HG02763 (cell line): ENCODE results near the gene EEF1A2.
"Not testable (repeated sequence)": the region's sequence is repeated elsewhere in the genome, so short reads cannot be mapped to it uniquely, and the experiment has no call there.

Source experiments
- ATAC-seq: cut with Tn5 transposase; IDR thresholded peaks from one replicate; pipeline ENCODE4 v1.9.1; 2021; ENCODE audit warnings: mild to moderate bottlenecking, moderate library complexity; ENCODE audit not compliant: unreplicated experiment

The EEF1A2 gene

GRCh38 chr20:63521602-63522001 is 22.7 kb upstream of the EEF1A2 start:
- ATAC-seq: no peak

DNA sequence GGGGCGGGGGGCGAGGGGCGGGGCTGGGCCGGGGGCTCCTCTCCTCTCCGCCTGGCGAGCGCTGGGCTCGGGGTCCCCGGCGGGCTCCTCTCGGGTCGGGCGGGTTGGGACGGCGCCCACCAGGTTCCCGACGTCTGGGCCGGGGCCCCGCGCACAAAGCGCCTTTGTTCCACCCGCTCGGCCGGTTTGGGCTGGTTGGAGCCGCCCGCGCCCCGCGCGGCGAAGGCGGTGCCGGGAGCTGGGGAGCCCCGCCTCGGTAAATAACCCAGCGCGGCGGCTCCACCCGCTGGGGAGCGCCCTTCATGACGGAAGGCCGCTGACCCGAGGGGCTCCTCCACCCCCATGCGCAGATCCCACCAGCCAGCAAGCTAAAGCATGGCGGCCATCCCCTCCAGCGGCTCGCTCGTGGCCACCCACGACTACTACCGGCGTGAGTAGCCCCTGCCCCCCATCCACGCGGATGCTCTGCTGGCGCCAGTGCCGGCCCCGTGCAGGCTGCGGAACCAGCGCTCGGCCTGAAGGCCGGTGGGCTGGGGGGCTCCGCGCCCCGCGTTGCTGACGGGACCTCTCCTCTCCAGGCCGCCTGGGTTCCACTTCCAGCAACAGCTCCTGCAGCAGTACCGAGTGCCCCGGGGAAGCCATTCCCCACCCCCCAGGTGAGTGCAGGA is 22.2 kb upstream of the EEF1A2 start:
- peak; percentile 39 for ATAC-seq

- peak; percentile 74 for ATAC-seq
Measured at GRCh38 chr20:63520504-63520933, 21.6 kb upstream of the EEF1A2 start, which contains the start of gene PPDPF. TSS of gene PPDPF (plus strand) at chr20:63520765. CDS start at chr20:63521309, 544 bp downstream.

GRCh38 chr20:63519668-63520503 is 21.0 kb upstream of the EEF1A2 start:
- peak; percentile 43 for ATAC-seq

- no peak for ATAC-seq
Measured at GRCh38 chr20:63518946-63519667, 20.2 kb upstream of the EEF1A2 start.

DNA sequence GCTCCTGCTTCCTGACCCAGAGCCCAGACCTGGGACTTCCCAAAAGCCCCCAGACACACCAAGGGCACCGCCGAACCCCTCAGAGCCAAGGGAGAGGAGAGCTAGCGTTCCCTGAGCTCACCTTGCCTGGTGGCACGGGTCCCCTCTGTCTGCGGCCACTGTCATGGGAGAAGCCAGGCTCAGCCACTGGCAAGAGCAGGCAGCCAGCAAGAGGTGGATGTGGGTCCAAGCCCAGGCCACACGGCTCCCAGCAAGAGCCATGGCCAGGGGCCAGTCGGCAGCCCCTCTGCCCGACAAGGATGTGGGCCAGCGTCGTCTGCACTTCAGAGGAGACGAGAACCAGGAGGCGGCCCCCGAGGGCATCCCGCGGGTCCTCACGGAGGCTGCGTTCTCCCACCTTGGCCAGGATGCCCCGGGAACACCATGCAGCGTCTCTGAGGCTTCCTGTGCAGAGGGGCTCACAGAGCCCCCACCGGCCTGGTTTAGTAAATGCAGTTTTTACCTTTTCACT is 19.5 kb upstream of the EEF1A2 start:
- ATAC-seq: no peak

DNA sequence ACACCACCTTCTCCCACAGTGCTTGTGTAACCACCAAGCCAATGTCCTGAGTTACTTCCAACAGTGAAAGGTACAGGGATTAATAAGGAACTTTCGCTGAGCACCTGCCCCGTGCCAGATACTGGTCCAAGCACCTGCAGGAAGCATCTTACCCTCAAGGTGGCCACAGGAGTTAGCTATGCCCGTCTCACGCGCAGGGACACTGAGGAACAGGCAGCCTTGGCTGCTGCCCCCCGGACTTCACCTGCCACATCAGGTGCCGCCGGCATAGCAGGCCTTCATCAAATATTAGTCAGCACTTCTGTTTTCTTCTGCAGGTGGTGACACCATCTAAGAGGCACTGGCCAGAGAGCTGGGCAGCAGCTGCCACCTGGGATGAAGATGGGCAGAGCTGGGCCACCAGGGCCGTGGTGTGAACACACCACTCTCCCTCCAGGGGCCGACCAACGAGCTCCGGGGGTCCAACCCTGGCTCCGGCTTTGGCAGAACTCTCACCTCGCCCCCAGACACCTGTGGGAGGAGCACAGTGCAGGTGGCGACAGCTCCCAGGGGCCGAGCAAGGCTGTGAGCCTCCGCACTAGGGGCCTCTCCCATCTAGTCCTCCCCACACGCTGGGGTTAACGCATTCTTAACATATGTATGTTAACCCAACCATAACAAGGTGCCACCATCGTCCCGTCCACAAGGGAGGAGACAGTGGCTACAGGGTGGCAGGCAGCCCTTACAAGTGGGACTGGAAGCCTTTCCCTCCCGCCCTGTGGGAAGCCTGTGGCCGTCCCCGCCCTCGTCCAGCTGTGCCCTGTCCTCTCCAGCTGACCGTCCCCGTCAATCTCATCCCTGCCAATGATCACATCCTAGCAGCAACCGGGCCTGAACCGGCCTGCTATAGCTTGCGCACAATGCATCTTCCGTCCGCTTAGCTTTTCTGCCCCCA is 18.8 kb upstream of the EEF1A2 start:
- ATAC-seq: no peak

DNA sequence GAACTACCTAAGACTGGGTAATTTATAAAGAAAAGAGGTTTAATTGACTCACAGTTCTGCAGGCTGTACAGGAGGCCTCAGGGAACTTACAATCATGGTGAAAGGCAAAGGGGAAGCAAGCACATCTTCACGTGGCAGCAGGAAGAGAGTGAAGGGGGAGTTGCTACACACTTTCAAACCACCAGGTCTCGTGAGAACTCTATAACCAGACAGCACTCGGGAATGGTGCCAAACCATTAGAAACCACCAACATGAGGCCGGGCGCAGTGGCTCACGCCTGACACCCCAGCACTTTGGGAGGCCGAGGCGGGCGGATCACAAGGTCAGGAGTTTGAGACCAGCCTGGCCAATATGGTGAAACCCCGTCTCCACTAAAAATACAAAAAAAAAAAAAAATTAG is 15.6 kb upstream of the EEF1A2 start:
- ATAC-seq: not testable (repeated sequence)

DNA sequence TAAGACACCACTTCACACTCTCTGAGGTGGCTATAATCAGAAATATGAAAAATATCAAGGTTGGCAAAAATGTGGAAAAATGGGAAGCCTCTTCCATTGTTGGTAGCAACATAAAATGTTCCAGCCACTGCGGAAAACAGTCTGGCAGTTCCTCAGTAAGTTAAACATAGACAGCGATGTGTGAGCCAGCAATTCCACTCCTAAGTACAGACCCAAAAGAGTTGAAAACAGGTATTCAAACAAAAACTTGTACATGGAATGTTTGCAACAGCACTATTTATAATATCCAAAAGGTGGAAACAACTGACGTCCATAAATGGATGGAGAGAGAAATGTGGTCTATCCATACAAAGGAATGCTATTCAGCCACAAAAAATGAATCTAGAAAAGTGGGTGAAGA is 14.3 kb upstream of the EEF1A2 start:
- no peak for ATAC-seq

- no peak for ATAC-seq
Measured at GRCh38 chr20:63509088-63509564, 10.2 kb upstream of the EEF1A2 start.

- ATAC-seq: no peak
Measured at GRCh38 chr20:63508072-63508768, 9.3 kb upstream of the EEF1A2 start.

- no peak for ATAC-seq
Measured at GRCh38 chr20:63507083-63507743, 8.3 kb upstream of the EEF1A2 start.

- ATAC-seq: no peak
Measured at GRCh38 chr20:63505723-63506122, 6.8 kb upstream of the EEF1A2 start.

DNA sequence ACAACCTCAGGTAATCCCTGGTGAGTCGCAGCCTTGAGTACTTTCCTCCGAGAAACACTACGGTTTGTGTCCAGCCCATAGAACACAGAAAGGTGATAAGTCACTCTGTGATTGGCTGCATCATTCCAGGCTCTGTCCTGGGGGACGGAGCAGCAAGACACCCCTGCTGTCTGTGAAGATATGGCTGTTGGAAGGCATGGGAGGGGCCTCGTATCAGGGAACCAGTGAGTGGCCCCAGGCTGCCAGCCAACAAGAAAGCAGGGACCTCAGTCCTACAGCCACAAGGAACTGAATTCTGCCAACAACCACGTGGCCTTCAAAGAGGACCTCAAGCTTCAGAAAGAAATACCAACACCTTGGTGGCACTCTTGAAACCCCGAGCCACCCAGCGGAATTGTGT is 6.4 kb upstream of the EEF1A2 start:
- no peak for ATAC-seq

DNA sequence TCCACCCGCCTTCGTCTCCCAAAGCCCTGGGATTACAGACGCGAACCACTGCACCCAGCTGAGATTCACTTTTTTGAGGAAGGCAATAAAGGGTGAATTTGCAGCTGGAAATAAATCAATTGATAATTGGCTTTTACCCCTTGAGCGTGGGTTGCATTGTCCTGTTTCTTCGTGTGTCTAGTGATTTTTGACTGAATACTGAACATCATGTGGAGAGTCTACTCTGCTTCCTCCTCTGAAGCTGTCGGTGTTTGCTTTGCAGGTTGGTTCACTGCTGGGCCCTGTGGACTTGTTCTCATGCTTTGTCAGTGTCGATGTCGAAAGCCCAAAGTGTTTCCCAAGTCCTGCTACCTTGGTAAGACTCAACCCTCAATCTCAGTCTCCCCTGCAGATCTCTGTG is 5.8 kb upstream of the EEF1A2 start:
- ATAC-seq: no peak

- no peak for ATAC-seq
Measured at GRCh38 chr20:63503524-63503923, 4.6 kb upstream of the EEF1A2 start.

DNA sequence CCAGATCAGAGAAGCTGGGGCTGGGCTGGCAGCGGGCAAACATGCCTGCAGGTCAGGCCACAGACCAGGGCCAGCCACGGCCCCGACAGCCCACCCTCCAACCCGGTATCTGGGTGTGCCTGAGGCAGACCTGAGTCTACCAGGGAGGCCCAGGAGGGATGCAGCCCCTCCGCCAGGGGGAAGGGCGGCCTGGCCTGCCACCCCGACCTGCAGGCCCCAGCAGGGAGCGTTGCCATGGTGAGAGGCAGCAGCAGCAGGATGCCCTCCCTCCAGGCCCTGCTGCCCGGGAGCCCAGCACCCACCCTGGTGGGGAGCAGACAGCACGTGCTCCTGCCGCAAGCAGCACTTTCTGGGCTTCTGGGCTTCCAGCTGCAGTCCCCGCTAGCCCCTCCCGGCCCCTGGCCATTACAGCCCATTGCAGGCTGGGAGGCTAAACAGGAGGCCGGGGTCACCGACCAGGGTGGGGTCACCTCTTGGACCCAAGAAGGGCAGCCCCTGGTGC is 3.8 kb upstream of the EEF1A2 start:
- no peak for ATAC-seq

- no peak for ATAC-seq
Measured at GRCh38 chr20:63501818-63502670, 3.2 kb upstream of the EEF1A2 start.
